Measurements from ENCODE around the gene RAB3GAP1. TPM values are rescaled to one million over a fixed set of nuclear protein-coding genes. Genes with fewer than 3 reads are reported as not detected.

The RAB3GAP1 gene
- 10 to 100 TPM; 13.9 to 20.2 TPM for polyA plus RNA-seq

DNA sequence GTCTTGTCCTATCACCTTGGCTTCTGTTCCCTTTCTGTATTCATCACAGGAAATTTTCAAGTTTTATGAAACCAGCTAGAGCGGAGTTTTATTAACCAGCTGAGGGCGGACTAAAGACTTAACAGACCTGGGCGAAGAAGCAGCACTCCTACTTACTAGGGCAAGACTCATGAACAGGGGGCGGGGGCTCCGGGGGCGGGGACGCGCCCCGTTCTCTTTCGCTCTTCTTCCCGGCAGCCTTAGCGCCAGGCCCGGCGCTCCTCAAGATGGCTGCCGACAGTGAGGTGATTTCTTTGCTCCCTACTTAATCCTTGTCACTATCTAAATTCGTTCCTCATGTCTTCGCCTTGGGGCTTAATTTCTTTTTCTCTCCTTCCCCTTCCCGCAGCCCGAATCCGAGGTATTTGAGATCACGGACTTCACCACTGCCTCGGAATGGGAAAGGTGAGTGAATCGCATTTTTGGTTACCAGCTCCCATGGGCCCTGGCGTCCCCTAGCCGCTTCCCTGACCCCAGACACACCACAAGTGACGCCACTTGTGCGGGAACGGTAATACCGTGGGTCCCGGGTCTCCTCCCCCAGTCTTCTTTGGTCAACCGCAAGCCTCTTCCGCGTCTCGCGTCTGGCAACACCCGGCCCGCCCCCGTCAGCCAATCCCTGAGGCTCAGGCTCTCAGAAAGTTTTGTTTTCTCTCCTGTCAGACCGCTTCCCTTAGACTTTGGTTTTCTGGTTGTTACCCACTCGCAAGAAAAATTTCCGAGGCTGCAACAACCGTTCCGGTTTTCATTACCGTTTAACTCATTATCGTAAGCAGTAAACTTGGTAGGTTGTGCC, at the start of gene RAB3GAP1:
TSS of gene RAB3GAP1 (plus strand) at position 251 of the 835 bp plus-strand sequence. CDS start at position 267, 16 bp downstream.
- H3K27ac ChIP-seq (ENCODE audit: low read depth in 2 of 2, low read length in 1 of 2) = peak within 1 kb of the TSS; percentile 94 to 99
- 0 to 1% methylated on average over 45 of the region's 45 CpGs for WGBS, 2 donors
- peak within 1 kb of the TSS; percentile 72 to 98 for H3K4me3 ChIP-seq (ENCODE audit: low read depth in 1 of 2, low read length in 2 of 2)
- H3K9me3 ChIP-seq (ENCODE audit: control insufficient read depth in 2 of 2, insufficient read depth in 1 of 2, low read depth in 1 of 2, low read length in 1 of 2) = no peaks in the 10 kb centered on the region
- H3K27me3 ChIP-seq (ENCODE audit: control insufficient read depth in 1 of 2, insufficient read depth in 2 of 2, low read length in 2 of 2) = no peaks in the 10 kb centered on the region
- H3K4me1 ChIP-seq (ENCODE audit: control insufficient read depth in 2 of 2, insufficient read depth in 2 of 2, low read length in 1 of 2) = no peaks in the 10 kb centered on the region
- H3K36me3 ChIP-seq (ENCODE audit: control insufficient read depth in 2 of 2, insufficient read depth in 2 of 2, low read length in 1 of 2) = no peaks in the 10 kb centered on the region

DNA sequence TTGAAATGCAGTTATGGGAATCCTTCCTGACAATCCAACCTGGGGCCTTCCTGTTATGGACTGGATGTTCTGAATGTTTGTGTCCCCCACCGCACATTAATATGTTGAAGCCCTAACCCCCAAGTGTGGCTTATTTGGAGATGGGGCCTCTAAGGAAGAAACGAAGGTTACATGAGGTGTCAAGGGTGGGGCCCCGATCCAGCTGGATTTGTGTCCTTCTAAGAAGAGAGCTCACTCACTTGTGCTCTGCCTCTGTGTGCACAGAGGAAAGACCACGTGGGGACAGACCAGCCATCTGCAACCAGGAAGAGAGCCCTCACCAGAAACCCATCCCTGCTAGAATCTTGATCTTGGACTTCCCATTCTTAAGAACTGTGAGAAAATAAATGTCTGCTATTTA, 49.3 kb upstream of the RAB3GAP1 start:
- Histone ChIP-seq H3K36me3 (ENCODE audit: control insufficient read depth in 2 of 2, insufficient read depth in 2 of 2, low read length in 1 of 2) (no peaks in the 10 kb centered on the region), H3K27me3 (ENCODE audit: control insufficient read depth in 1 of 2, insufficient read depth in 2 of 2, low read length in 2 of 2) (no peaks in the 10 kb centered on the region), H3K4me3 (ENCODE audit: low read depth in 1 of 2, low read length in 2 of 2) (no peak overlapping the region), H3K4me1 (ENCODE audit: control insufficient read depth in 2 of 2, insufficient read depth in 2 of 2, low read length in 1 of 2) (no peaks in the 10 kb centered on the region), H3K27ac (ENCODE audit: low read depth in 2 of 2, low read length in 1 of 2) (no peak overlapping the region), H3K9me3 (ENCODE audit: control insufficient read depth in 2 of 2, insufficient read depth in 1 of 2, low read depth in 1 of 2, low read length in 1 of 2) (no peaks in the 10 kb centered on the region)
- 79 to 86% methylated on average over 4 of the region's 4 CpGs for WGBS, 2 donors

DNA sequence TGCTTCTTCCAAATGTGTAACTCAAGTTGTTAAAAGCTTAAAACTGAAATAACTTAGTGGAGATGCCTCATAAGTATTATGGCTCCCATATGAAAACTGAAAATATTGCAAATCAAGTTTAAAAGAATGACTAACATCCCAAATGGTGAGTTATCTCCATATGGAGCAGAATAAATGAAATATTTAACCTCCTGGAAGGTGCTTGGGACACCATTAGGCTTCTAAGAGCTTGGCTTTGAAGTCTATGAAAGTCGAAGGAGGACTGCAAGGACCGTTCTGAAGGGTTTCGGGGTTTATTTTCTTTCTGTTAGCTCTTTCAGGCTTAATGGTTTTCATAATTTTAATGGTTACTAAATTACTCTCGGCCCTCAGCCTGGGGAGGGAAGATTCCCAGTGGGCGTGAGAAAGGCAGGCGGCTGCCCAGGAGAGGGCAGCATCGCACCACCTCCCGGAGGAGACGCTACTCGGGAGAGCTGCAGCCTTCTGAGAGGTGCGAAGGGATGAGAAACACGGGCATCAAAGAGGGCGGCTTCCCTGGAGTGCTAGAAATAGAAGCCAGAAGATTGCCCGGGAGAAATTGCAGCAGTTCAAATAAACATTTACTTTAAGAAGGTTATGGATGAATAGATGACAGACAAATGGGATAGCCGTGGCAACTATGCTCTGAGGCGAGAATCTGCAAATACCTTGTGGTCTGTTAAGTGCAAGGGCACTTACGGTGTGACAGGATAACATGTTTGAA, 47.9 kb upstream of the RAB3GAP1 start:
- H3K4me1 ChIP-seq (ENCODE audit: control insufficient read depth in 2 of 2, insufficient read depth in 2 of 2, low read length in 1 of 2) = no peaks in the 10 kb centered on the region
- no peak overlapping the region for H3K27ac ChIP-seq (ENCODE audit: low read depth in 2 of 2, low read length in 1 of 2)
- no peaks in the 10 kb centered on the region for H3K36me3 ChIP-seq (ENCODE audit: control insufficient read depth in 2 of 2, insufficient read depth in 2 of 2, low read length in 1 of 2)
- no peak overlapping the region for H3K4me3 ChIP-seq (ENCODE audit: low read depth in 1 of 2, low read length in 2 of 2)
- no peaks in the 10 kb centered on the region for H3K9me3 ChIP-seq (ENCODE audit: control insufficient read depth in 2 of 2, insufficient read depth in 1 of 2, low read depth in 1 of 2, low read length in 1 of 2)
- WGBS, 2 donors = 4 to 10% methylated on average over 17 of the region's 17 CpGs
- no peaks in the 10 kb centered on the region for H3K27me3 ChIP-seq (ENCODE audit: control insufficient read depth in 1 of 2, insufficient read depth in 2 of 2, low read length in 2 of 2)

DNA sequence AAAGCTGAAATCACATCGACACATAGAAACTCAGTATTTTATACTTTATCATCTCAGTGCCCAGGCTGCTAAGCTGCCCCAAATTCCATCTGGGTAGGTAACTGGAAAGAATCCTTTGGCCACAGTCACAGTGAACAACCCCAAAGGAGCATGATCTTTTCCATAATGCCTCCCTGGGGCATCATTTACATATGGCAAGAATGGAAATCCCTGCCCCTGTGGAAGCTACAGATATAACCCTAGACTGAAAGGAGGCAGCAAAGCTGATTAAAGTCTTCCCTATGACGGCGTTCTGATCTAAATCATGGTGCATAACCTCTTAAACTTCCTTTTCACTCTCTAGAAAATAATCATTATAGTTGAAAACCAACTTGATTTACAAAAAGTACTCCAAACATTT, 46.3 kb upstream of the RAB3GAP1 start:
- WGBS, 2 donors = 54 to 60% methylated on average over 3 of the region's 3 CpGs
- Histone ChIP-seq H3K4me1 (ENCODE audit: control insufficient read depth in 2 of 2, insufficient read depth in 2 of 2, low read length in 1 of 2) (no peaks in the 10 kb centered on the region), H3K36me3 (ENCODE audit: control insufficient read depth in 2 of 2, insufficient read depth in 2 of 2, low read length in 1 of 2) (no peaks in the 10 kb centered on the region), H3K9me3 (ENCODE audit: control insufficient read depth in 2 of 2, insufficient read depth in 1 of 2, low read depth in 1 of 2, low read length in 1 of 2) (no peaks in the 10 kb centered on the region), H3K27ac (ENCODE audit: low read depth in 2 of 2, low read length in 1 of 2) (no peak overlapping the region), H3K27me3 (ENCODE audit: control insufficient read depth in 1 of 2, insufficient read depth in 2 of 2, low read length in 2 of 2) (no peaks in the 10 kb centered on the region), H3K4me3 (ENCODE audit: low read depth in 1 of 2, low read length in 2 of 2) (no peak overlapping the region)

DNA sequence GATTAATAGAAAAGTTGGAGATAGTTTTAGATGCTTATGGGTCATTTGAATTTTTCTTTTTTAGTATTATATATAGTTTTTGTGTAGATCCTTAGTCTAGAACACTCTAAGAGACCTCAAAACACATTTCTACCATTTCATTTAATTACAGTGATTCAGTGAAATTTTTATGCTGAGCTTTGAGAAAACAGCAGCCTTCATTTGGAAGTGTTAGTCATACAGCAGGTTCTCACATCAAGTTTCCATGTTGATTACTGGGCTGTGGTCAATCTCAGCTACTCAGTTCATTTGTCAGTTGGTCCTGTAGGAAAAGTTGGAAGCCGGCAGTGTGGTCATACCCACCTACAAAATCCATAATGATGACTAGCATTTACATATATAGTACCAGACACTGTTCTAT, 42.8 kb upstream of the RAB3GAP1 start:
- no peak overlapping the region for H3K27ac ChIP-seq (ENCODE audit: low read depth in 2 of 2, low read length in 1 of 2)
- WGBS, 2 donors = 90 to 93% methylated on average over 1 of the region's 1 CpG
- H3K27me3 ChIP-seq (ENCODE audit: control insufficient read depth in 1 of 2, insufficient read depth in 2 of 2, low read length in 2 of 2) = no peaks in the 10 kb centered on the region
- no peaks in the 10 kb centered on the region for H3K36me3 ChIP-seq (ENCODE audit: control insufficient read depth in 2 of 2, insufficient read depth in 2 of 2, low read length in 1 of 2)
- no peaks in the 10 kb centered on the region for H3K4me1 ChIP-seq (ENCODE audit: control insufficient read depth in 2 of 2, insufficient read depth in 2 of 2, low read length in 1 of 2)
- H3K4me3 ChIP-seq (ENCODE audit: low read depth in 1 of 2, low read length in 2 of 2) = no peak overlapping the region
- no peaks in the 10 kb centered on the region for H3K9me3 ChIP-seq (ENCODE audit: control insufficient read depth in 2 of 2, insufficient read depth in 1 of 2, low read depth in 1 of 2, low read length in 1 of 2)

DNA sequence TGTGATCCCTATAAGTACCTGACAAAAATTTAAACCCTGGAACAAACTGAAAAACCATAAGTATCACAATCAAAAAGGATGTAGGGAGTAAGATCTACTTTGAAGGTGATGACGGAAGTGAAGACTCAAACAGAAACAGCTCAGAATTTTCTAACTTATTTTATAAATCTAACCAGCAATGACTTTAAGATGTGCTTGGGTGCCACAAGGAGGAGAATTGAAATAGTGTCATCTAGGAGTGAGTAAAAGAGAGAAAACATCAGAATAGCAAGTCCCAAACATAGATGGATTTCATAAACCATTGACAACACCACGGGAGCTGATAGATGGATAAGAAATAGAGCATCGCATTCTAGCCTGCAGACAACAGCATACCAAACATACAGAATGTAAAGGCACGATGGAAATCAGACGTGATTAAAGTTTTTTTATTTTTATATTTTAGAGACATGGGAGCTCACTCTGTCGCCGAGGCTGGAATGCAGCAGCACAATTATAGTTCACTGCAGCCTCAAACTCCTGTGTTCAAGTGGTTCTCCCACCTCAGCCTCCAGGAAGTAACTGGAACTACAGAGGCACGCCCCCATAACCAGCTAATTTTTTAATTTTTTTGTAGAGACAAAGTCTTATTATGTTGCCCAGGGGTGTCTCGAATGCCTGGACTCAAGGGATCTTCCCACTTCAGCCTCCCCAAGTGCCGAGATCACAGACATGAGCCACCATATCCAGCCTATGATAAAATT, 41.7 kb upstream of the RAB3GAP1 start:
- Histone ChIP-seq H3K9me3 (ENCODE audit: control insufficient read depth in 2 of 2, insufficient read depth in 1 of 2, low read depth in 1 of 2, low read length in 1 of 2) (no peaks in the 10 kb centered on the region), H3K4me1 (ENCODE audit: control insufficient read depth in 2 of 2, insufficient read depth in 2 of 2, low read length in 1 of 2) (no peaks in the 10 kb centered on the region), H3K4me3 (ENCODE audit: low read depth in 1 of 2, low read length in 2 of 2) (no peak overlapping the region), H3K36me3 (ENCODE audit: control insufficient read depth in 2 of 2, insufficient read depth in 2 of 2, low read length in 1 of 2) (no peaks in the 10 kb centered on the region), H3K27ac (ENCODE audit: low read depth in 2 of 2, low read length in 1 of 2) (no peak overlapping the region), H3K27me3 (ENCODE audit: control insufficient read depth in 1 of 2, insufficient read depth in 2 of 2, low read length in 2 of 2) (no peaks in the 10 kb centered on the region)
- WGBS, 2 donors = 83 to 84% methylated on average over 10 of the region's 10 CpGs

DNA sequence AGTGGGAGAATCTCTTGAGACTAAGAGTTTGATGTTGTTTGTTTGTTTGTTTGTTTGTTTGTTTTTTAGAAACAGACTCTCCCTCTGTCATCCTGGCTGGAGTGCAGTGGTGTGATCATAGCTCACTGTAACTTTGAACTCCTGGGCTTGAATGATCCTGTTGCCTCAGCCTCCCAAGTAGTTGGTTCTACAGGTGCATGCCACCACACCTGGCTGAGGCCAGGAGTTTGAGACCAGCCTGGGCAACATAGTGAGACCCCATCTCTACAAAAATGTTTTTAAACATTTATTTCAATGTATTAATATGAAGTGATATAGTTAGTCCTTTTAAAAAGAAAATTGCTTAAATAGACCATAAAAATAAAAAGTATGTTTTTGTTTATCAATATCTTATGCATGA, 40.5 kb upstream of the RAB3GAP1 start:
- Histone ChIP-seq H3K27me3 (ENCODE audit: control insufficient read depth in 1 of 2, insufficient read depth in 2 of 2, low read length in 2 of 2) (no peaks in the 10 kb centered on the region), H3K9me3 (ENCODE audit: control insufficient read depth in 2 of 2, insufficient read depth in 1 of 2, low read depth in 1 of 2, low read length in 1 of 2) (no peaks in the 10 kb centered on the region), H3K4me1 (ENCODE audit: control insufficient read depth in 2 of 2, insufficient read depth in 2 of 2, low read length in 1 of 2) (no peaks in the 10 kb centered on the region), H3K36me3 (ENCODE audit: control insufficient read depth in 2 of 2, insufficient read depth in 2 of 2, low read length in 1 of 2) (no peaks in the 10 kb centered on the region), H3K4me3 (ENCODE audit: low read depth in 1 of 2, low read length in 2 of 2) (no peak overlapping the region), H3K27ac (ENCODE audit: low read depth in 2 of 2, low read length in 1 of 2) (no peak overlapping the region)

DNA sequence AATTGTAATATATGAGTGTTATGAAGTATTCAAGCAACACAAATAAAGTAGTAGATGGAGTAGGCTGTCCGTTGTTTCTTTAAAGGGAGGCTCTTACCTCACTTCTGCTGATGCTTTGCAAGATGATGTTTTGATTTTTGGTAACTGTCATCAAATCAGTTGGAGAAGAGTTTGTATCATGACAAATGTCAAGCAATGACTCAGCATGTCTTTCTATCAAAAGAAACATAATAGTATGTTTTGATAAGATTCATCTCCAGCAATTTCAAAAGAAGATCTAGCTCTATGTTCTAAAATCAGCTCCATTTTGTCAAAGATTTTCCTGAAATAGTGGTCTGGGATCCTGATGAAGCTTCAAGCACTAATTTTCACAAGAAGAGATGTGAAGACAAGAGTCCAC, 30.5 kb upstream of the RAB3GAP1 start:
- Histone ChIP-seq H3K4me1 (ENCODE audit: control insufficient read depth in 2 of 2, insufficient read depth in 2 of 2, low read length in 1 of 2) (no peaks in the 10 kb centered on the region), H3K4me3 (ENCODE audit: low read depth in 1 of 2, low read length in 2 of 2) (no peak overlapping the region), H3K27me3 (ENCODE audit: control insufficient read depth in 1 of 2, insufficient read depth in 2 of 2, low read length in 2 of 2) (peaks cover 0 to 3% of the 10 kb centered on the region in 2 donors), H3K36me3 (ENCODE audit: control insufficient read depth in 2 of 2, insufficient read depth in 2 of 2, low read length in 1 of 2) (no peaks in the 10 kb centered on the region), H3K9me3 (ENCODE audit: control insufficient read depth in 2 of 2, insufficient read depth in 1 of 2, low read depth in 1 of 2, low read length in 1 of 2) (no peaks in the 10 kb centered on the region), H3K27ac (ENCODE audit: low read depth in 2 of 2, low read length in 1 of 2) (no peak overlapping the region)
- 89 to 94% methylated on average over 1 of the region's 1 CpG for WGBS, 2 donors

DNA sequence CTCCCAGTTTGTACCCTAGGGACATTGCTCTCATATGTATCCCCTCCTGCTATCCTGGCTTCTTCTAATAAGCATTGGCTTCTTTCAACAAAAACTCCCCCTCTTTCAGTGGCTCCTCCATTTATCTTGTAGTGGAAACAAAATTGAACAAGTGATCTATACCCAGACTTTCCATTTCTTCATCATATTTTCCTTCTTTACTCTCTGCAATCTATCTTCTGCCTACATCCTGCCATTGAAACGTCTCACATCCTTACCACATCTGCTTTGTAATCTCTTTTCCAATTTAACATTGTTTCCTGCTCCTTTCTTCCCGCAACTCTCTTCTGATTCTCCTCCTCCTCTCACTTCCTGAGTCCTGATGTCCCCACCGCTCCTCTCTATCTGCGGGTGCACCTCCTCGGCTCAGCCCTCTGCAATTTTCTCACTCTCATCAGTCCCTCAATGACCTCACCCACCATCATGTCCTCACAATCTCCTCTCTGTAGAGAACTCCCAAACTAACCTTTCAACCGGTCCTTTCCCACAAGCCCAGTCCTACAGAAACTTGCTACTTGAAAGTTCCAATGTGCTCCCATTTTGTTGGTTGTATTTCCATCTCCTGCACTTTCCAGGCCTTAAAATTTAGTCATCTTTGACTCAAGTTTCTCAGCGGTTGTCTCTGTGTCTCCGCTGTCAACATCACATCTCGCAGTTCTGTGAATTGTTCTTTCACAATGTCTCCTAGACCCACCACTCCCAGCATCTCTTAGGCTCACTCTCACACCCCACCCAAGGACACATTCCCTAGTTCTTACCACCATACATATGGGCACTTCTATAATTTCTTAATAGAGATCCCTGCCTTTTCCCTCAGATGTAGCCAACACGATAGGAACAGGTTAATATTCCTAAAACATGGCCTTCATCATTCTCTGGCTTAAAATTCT, 28.9 kb upstream of the RAB3GAP1 start:
- Histone ChIP-seq H3K36me3 (ENCODE audit: control insufficient read depth in 2 of 2, insufficient read depth in 2 of 2, low read length in 1 of 2) (no peaks in the 10 kb centered on the region), H3K4me1 (ENCODE audit: control insufficient read depth in 2 of 2, insufficient read depth in 2 of 2, low read length in 1 of 2) (no peaks in the 10 kb centered on the region), H3K27me3 (ENCODE audit: control insufficient read depth in 1 of 2, insufficient read depth in 2 of 2, low read length in 2 of 2) (no peaks in the 10 kb centered on the region), H3K4me3 (ENCODE audit: low read depth in 1 of 2, low read length in 2 of 2) (no peak overlapping the region), H3K9me3 (ENCODE audit: control insufficient read depth in 2 of 2, insufficient read depth in 1 of 2, low read depth in 1 of 2, low read length in 1 of 2) (no peaks in the 10 kb centered on the region), H3K27ac (ENCODE audit: low read depth in 2 of 2, low read length in 1 of 2) (no peak overlapping the region)
- WGBS, 2 donors = 83 to 84% methylated on average over 10 of the region's 10 CpGs

Data from esophagus (tissue), 2 donors.